Astrocyte of the cerebellum (primary cell): ENCODE measurements around the gene AGPAT3.

Experiments used
- DNase-seq: peaks from one replicate; pipeline ENCODE4 v3.0.0-alpha.2; 2011; ENCODE audit warnings: low read depth
- H3K4me3 ChIP-seq: 2 replicates; pipeline ENCODE4 v1.5.1; 2011; ENCODE audit warnings: mild to moderate bottlenecking, low read depth, low read length, moderate library complexity
- CTCF ChIP-seq: IDR thresholded peaks from 2 replicates; pipeline ENCODE4 v1.5.1; 2012; ENCODE audit warnings: low read length, low read depth, moderate library complexity, mild to moderate bottlenecking; ENCODE audit errors: missing control alignments
- in situ Hi-C: cut with HindIII; loops from 2 replicates; pipeline ENCODE4 v1.10.0; 2017; ENCODE audit warnings: low sequenced_read_pairs

The AGPAT3 gene

GRCh38 chr21:43916691-43917514 is 51.9 kb downstream of the AGPAT3 start:
- TF ChIP-seq CTCF = no peak
- DNase-seq = no peak
- H3K4me3 ChIP-seq = peak overlapping the region; percentile 7
- in situ Hi-C loops = loop anchor here (10.0 kb wide), 1 partner anchor 52 kb away; the partner anchor contains the start of gene AGPAT3

GRCh38 chr21:43917515-43918384 is 52.7 kb downstream of the AGPAT3 start:
- in situ Hi-C loops = loop anchor here (10.0 kb wide), 1 partner anchor 53 kb away; the partner anchor contains the start of gene AGPAT3
- no peak for TF ChIP-seq CTCF
- no peak overlapping the region for H3K4me3 ChIP-seq
- no peak for DNase-seq

GRCh38 chr21:43918385-43918947 is 53.4 kb downstream of the AGPAT3 start:
- in situ Hi-C loops = loop anchor here (10.0 kb wide), 1 partner anchor 54 kb away; the partner anchor contains the start of gene AGPAT3
- DNase-seq = no peak

GRCh38 chr21:43919283-43919682 is 54.3 kb downstream of the AGPAT3 start:
- in situ Hi-C loops = loop anchor here (10.0 kb wide), 1 partner anchor 54 kb away; the partner anchor contains the start of gene AGPAT3
- H3K4me3 ChIP-seq = no peak overlapping the region
- DNase-seq = no peak
- TF ChIP-seq CTCF = no peak

More at GRCh38 chr21:43918385-43918947, 53.4 kb downstream of the AGPAT3 start:
- H3K4me3 ChIP-seq = no peak overlapping the region
- TF ChIP-seq CTCF = no peak

- DNase-seq = no peak
- TF ChIP-seq CTCF = no peak
- no peak overlapping the region for H3K4me3 ChIP-seq
- in situ Hi-C loops = loop anchor here (10.0 kb wide), 1 partner anchor 55 kb away; the partner anchor contains the start of gene AGPAT3
These were observed 55.1 kb downstream of the AGPAT3 start for GRCh38 chr21:43919871-43920801.
